D721Med (cell line): ENCODE measurements around the gene USP17L24.
"Not testable (repeated sequence)": the region's sequence is repeated elsewhere in the genome, so short reads cannot be mapped to it uniquely, and the experiment has no call there.

Experiments used
- DNase-seq: peaks from one replicate; pipeline ENCODE4 v3.0.0; 2011; ENCODE audit warnings: low spot score; ENCODE audit not compliant: insufficient read length
- FAIRE-seq: peaks from 2 replicates; lab custom pipeline; 2011; peaks lifted over from hg19 to GRCh38; lab: Jason Lieb, UNC

Gene USP17L24

GRCh38 chr4:9324865-9325264 is at the start of gene USP17L24:
USP17L24 (plus strand) TSS chr4:9325165; CDS start chr4:9325165, 0 bp downstream.
- not testable (repeated sequence) for FAIRE-seq, DNase-seq

GRCh38 chr4:9324191-9324590 is 774 bp upstream of the USP17L24 start:
- not testable (repeated sequence) for DNase-seq, FAIRE-seq

GRCh38 chr4:9329611-9330010 is 4.6 kb downstream of the USP17L24 start, which contains the start of gene USP17L25:
USP17L25 (plus strand) TSS chr4:9329911; CDS start chr4:9329911, 0 bp downstream.
- FAIRE-seq, DNase-seq: not testable (repeated sequence)

- not testable (repeated sequence) for DNase-seq, FAIRE-seq
Observed at GRCh38 chr4:9334358-9334757, 9.4 kb downstream of the USP17L24 start, which contains the start of gene USP17L26. USP17L26 (plus strand) TSS chr4:9334658; CDS start chr4:9334658, 0 bp downstream.

- DNase-seq, FAIRE-seq: not testable (repeated sequence)
Observed at GRCh38 chr4:9339103-9339502, 14.1 kb downstream of the USP17L24 start, which contains the start of gene USP17L5. USP17L5 (plus strand) TSS chr4:9339403; CDS start chr4:9339403, 0 bp downstream.

- not testable (repeated sequence) for FAIRE-seq, DNase-seq
Observed at GRCh38 chr4:9343848-9344247, 18.9 kb downstream of the USP17L24 start, which contains the start of gene USP17L27. USP17L27 (plus strand) TSS chr4:9344148; CDS start chr4:9344148, 0 bp downstream.

- not testable (repeated sequence) for FAIRE-seq, DNase-seq
Observed at GRCh38 chr4:9348593-9348992, 23.6 kb downstream of the USP17L24 start, which contains the start of gene USP17L28. USP17L28 (plus strand) TSS chr4:9348893; CDS start chr4:9348893, 0 bp downstream.

GRCh38 chr4:9350866-9351265 is 25.9 kb downstream of the USP17L24 start:
- FAIRE-seq, DNase-seq: not testable (repeated sequence)

GRCh38 chr4:9353338-9353737 is 28.4 kb downstream of the USP17L24 start, which contains the start of gene USP17L29:
USP17L29 (plus strand) TSS chr4:9353638; CDS start chr4:9353638, 0 bp downstream.
- FAIRE-seq, DNase-seq: not testable (repeated sequence)

GRCh38 chr4:9362829-9363228 is 37.9 kb downstream of the USP17L24 start, which contains the start of gene USP17L30:
USP17L30 (plus strand) TSS chr4:9363129; CDS start chr4:9363129, 0 bp downstream.
- DNase-seq, FAIRE-seq: not testable (repeated sequence)
